Measurements from ENCODE around the gene FCGR1A.
"Not testable (repeated sequence)": the region's sequence is repeated elsewhere in the genome, so short reads cannot be mapped to it uniquely, and the experiment has no call there.

- peak in 1 of 2 donors; percentile 45 for TF ChIP-seq CTCF (IDR thresholded peaks at IDR 0.05; ENCODE audit: extremely low read depth in 1 of 2, insufficient read depth in 1 of 2, low read depth in 1 of 2, low read length in 2 of 2)
- not testable (repeated sequence) for TF ChIP-seq POLR2AphosphoS5 (IDR thresholded peaks at IDR 0.05; ENCODE audit: insufficient read depth, low read depth, low read length); EZH2 (IDR thresholded peaks at IDR 0.05; ENCODE audit: borderline replicate concordance, low read depth, low read length, severe bottlenecking); POLR2A (IDR thresholded peaks at IDR 0.05; ENCODE audit: low read depth, low read length); JUN (IDR thresholded peaks at IDR 0.05; ENCODE audit: borderline replicate concordance, insufficient read depth, insufficient read length, low read depth)
Observed at GRCh38 chr1:149792502-149792901, 10.0 kb downstream of the FCGR1A start.

All from endothelial cell of umbilical vein (primary cell).